IMR-90 (cell line): ENCODE results near the gene CHRD. TPM values are rescaled to one million over a fixed set of nuclear protein-coding genes. Genes with fewer than 3 reads are reported as not detected.

Experiments
- ATAC-seq: fragments of 200-7000 bp; cut with Tn5 transposase; 2 replicates; pipeline ENCODE4 v1.9.1; 2020; ENCODE audit warnings: low read depth, mild to moderate bottlenecking, moderate library complexity
- BruUV-seq: library from RNA; stranded (reverse); fragments of 400-500 nt; replicated peaks from 2 replicates; lab custom pipeline; 2021; lab: Mats Ljungman, UMichigan
- CTCF ChIA-PET: fragments of 300-600 bp; formaldehyde crosslinking; extraction: SDS; loops from one replicate; lab custom pipeline; 2021; ENCODE audit warnings: antibody characterized with exemption; lab: Yijun Ruan, JAX
- POLR2A ChIA-PET: fragments of 300-600 bp; sonication (Branson Sonifier 250); formaldehyde crosslinking; loops from one replicate; lab custom pipeline; 2022; ENCODE audit warnings: antibody characterized with exemption; ENCODE audit not compliant: unreplicated experiment; lab: Charles Lee
- DNase-seq: peaks from one replicate; pipeline ENCODE4 v3.0.0; 2013
- H2AFZ ChIP-seq: replicated peaks from 2 replicates; pipeline ENCODE3; 2013; ENCODE audit warnings: low read length, mild to moderate bottlenecking; ENCODE audit not compliant: poor library complexity
- H2AK5ac ChIP-seq: 2 replicates; pipeline ENCODE4 v1.6.1; 2013; ENCODE audit warnings: low read depth, low read length, inconsistent platforms
- H2AK9ac ChIP-seq: replicated peaks from 2 replicates; pipeline ENCODE3; 2013; ENCODE audit warnings: mild to moderate bottlenecking, low read depth, low read length, moderate library complexity; ENCODE audit not compliant: poor library complexity
- H2BK120ac ChIP-seq: 2 replicates; pipeline ENCODE4 v1.6.1; 2013; ENCODE audit warnings: low read depth, low read length, inconsistent platforms
- H2BK15ac ChIP-seq: 3 replicates; pipeline ENCODE4 v1.6.1; 2013; ENCODE audit warnings: low read depth, low read length, inconsistent platforms
- H2BK20ac ChIP-seq: 2 replicates; pipeline ENCODE4 v1.6.1; 2013; ENCODE audit warnings: low read depth, mild to moderate bottlenecking, inconsistent platforms, low read length, moderate library complexity
- H2BK5ac ChIP-seq: 2 replicates; pipeline ENCODE4 v1.6.1; 2013; ENCODE audit warnings: mild to moderate bottlenecking, low read depth, low read length, inconsistent platforms; ENCODE audit not compliant: poor library complexity, severe bottlenecking
- H3K14ac ChIP-seq: replicated peaks from 2 replicates; pipeline ENCODE4 v1.6.1; 2013; ENCODE audit warnings: low read depth, low read length, inconsistent platforms
- H3K18ac ChIP-seq: 2 replicates; pipeline ENCODE4 v1.6.1; 2013; ENCODE audit warnings: low read depth, low read length, control low read depth
- H3K23ac ChIP-seq: 2 replicates; pipeline ENCODE4 v1.6.1; 2013; ENCODE audit warnings: low read depth, low read length, inconsistent platforms
- H3K27ac ChIP-seq: 2 replicates; pipeline ENCODE4 v1.5.1; 2013; ENCODE audit warnings: mild to moderate bottlenecking, control low read depth, low read length; ENCODE audit not compliant: insufficient read depth
- H3K27me3 ChIP-seq: 2 replicates; pipeline ENCODE4 v1.6.1; 2013; ENCODE audit warnings: low read length; ENCODE audit not compliant: control insufficient read depth, insufficient read depth
- H3K36me3 ChIP-seq: 2 replicates; pipeline ENCODE4 v1.6.1; 2013; ENCODE audit warnings: low read length, mixed read lengths; ENCODE audit not compliant: control insufficient read depth, insufficient read depth
- H3K4ac ChIP-seq: 2 replicates; pipeline ENCODE4 v1.6.1; 2013; ENCODE audit warnings: low read depth, low read length, inconsistent platforms
- H3K4me1 ChIP-seq: 2 replicates; pipeline ENCODE4 v1.6.1; 2013; ENCODE audit warnings: low read length, mixed read lengths; ENCODE audit not compliant: control insufficient read depth, insufficient read depth
- H3K4me2 ChIP-seq: 2 replicates; pipeline ENCODE4 v1.6.1; 2013; ENCODE audit warnings: low read depth, mild to moderate bottlenecking, control low read depth, low read length, moderate library complexity
- H3K4me3 ChIP-seq: 2 replicates; pipeline ENCODE4 v1.5.1; 2013; ENCODE audit warnings: low read depth, mild to moderate bottlenecking, control low read depth, low read length, moderate library complexity; ENCODE audit not compliant: insufficient read depth
- H3K56ac ChIP-seq: 2 replicates; pipeline ENCODE4 v1.6.1; 2013; ENCODE audit warnings: low read length, inconsistent platforms; ENCODE audit not compliant: insufficient read depth; ENCODE audit errors: extremely low read depth
- H3K79me1 ChIP-seq, 2 experiments: 2 replicates each; pipeline ENCODE4 v1.6.1; 2013; ENCODE audit warnings: low read length in 2 of 2, inconsistent platforms in 1 of 2, low read depth in 1 of 2
- H3K9ac ChIP-seq: 2 replicates; pipeline ENCODE4 v1.6.1; 2013; ENCODE audit warnings: low read depth, low read length, control low read depth
- H3K9me1 ChIP-seq: 2 replicates; pipeline ENCODE4 v1.6.1; 2013; ENCODE audit warnings: low read length, inconsistent platforms; ENCODE audit not compliant: insufficient read depth
- H3K9me3 ChIP-seq: 2 replicates; pipeline ENCODE4 v1.6.1; 2013; ENCODE audit warnings: low read length; ENCODE audit not compliant: control insufficient read depth, insufficient read depth
- H4K20me1 ChIP-seq: 2 replicates; pipeline ENCODE4 v1.6.1; 2013; ENCODE audit warnings: low read length, inconsistent platforms; ENCODE audit not compliant: insufficient read depth
- H4K5ac ChIP-seq: 2 replicates; pipeline ENCODE4 v1.6.1; 2013; ENCODE audit warnings: mild to moderate bottlenecking, low read depth, low read length, control low read depth
- H4K8ac ChIP-seq, 2 experiments: 2 replicates each; pipeline ENCODE4 v1.6.1; 2013; ENCODE audit warnings: low read depth in 2 of 2, low read length in 2 of 2, control low read depth in 1 of 2, inconsistent platforms in 1 of 2
- H4K91ac ChIP-seq: 2 replicates; pipeline ENCODE4 v1.6.1; 2013; ENCODE audit warnings: low read depth, low read length, inconsistent platforms; ENCODE audit not compliant: insufficient read depth
- BHLHE40 ChIP-seq: fragments of 150-350 bp; IDR thresholded peaks from 2 replicates; pipeline ENCODE4 v1.6.1; 2016; ENCODE audit warnings: mild to moderate bottlenecking, low read depth, low read length
- CEBPB ChIP-seq: IDR thresholded peaks from 2 replicates; pipeline ENCODE4 v1.6.1; 2012; ENCODE audit warnings: low read depth, low read length, improper control_type of control experiment
- CHD1 ChIP-seq: IDR thresholded peaks from 2 replicates; pipeline ENCODE4 v1.6.1; 2012; ENCODE audit warnings: low read depth, low read length, improper control_type of control experiment
- CTCF ChIP-seq: conservative IDR thresholded peaks from 2 replicates; pipeline ENCODE4 v1.5.1; 2012; ENCODE audit warnings: mild to moderate bottlenecking, low read depth, low read length, improper control_type of control experiment
- FOS ChIP-seq: fragments of 150-350 bp; IDR thresholded peaks from 2 replicates; pipeline ENCODE4 v1.6.1; 2016; ENCODE audit warnings: low read depth, low read length
- MAFK ChIP-seq: IDR thresholded peaks from 2 replicates; pipeline ENCODE4 v1.6.1; 2012; ENCODE audit warnings: low read depth, low read length, improper control_type of control experiment
- MAZ ChIP-seq: IDR thresholded peaks from 2 replicates; pipeline ENCODE4 v1.6.1; 2012; ENCODE audit warnings: low read depth, mild to moderate bottlenecking, low read length, improper control_type of control experiment, moderate library complexity, borderline replicate concordance
- MXI1 ChIP-seq: IDR thresholded peaks from 2 replicates; pipeline ENCODE4 v1.6.1; 2012; ENCODE audit warnings: low read depth, mild to moderate bottlenecking, low read length, moderate library complexity, borderline replicate concordance
- NFE2L2 ChIP-seq: fragments of 150-350 bp; IDR thresholded peaks from 2 replicates; pipeline ENCODE4 v1.6.1; 2016; ENCODE audit warnings: low read depth, mild to moderate bottlenecking, low read length
- POLR2A ChIP-seq: IDR thresholded peaks from 2 replicates; pipeline ENCODE4 v1.6.1; 2012; ENCODE audit warnings: mild to moderate bottlenecking, low read depth, low read length
- RAD21 ChIP-seq: IDR thresholded peaks from 2 replicates; pipeline ENCODE4 v1.6.1; 2012; ENCODE audit warnings: low read length, improper control_type of control experiment
- RCOR1 ChIP-seq: IDR thresholded peaks from 2 replicates; pipeline ENCODE4 v1.6.1; 2012; ENCODE audit warnings: mild to moderate bottlenecking, low read length, improper control_type of control experiment; ENCODE audit not compliant: insufficient replicate concordance
- RFX5 ChIP-seq: IDR thresholded peaks from 2 replicates; pipeline ENCODE4 v1.8.0; 2012; ENCODE audit warnings: low read depth, mild to moderate bottlenecking, low read length, moderate library complexity
- SMC3 ChIP-seq: fragments of 150-350 bp; IDR thresholded peaks from 2 replicates; pipeline ENCODE4 v1.6.1; 2016; ENCODE audit warnings: low read depth, mild to moderate bottlenecking, antibody characterized with exemption, low read length, moderate library complexity
- USF2 ChIP-seq: fragments of 150-350 bp; IDR thresholded peaks from 2 replicates; pipeline ENCODE4 v1.6.1; 2017; ENCODE audit warnings: mild to moderate bottlenecking, antibody characterized with exemption, low read length, low read depth
- WGBS, 2 experiments: methylation state at CpG; one replicate each; pipeline versions ENCODE4 v1.1.5 to v1.1.7; 2013; ENCODE audit warnings: missing lambda C conversion rate in 2 of 2; ENCODE audit not compliant: insufficient read length in 1 of 2; ENCODE audit errors: extremely low coverage in 2 of 2; 5-methylcytosine and 5-hydroxymethylcytosine counted together
- dilution Hi-C: fragments of 300-500 bp; cut with HindIII; formaldehyde crosslinking; loops from one replicate; pipeline ENCODE4 v1.14.3; 2018; ENCODE audit warnings: low sequenced_read_pairs; ENCODE audit not compliant: unreplicated experiment
- in situ Hi-C: fragments of 300-500 bp; cut with MboI; formaldehyde crosslinking; loops from 3 replicates; pipeline ENCODE4 v1.14.3; 2019; ENCODE audit warnings: low sequenced_read_pairs, inconsistent platforms, mixed read lengths
- intact Hi-C: fragments of 100-400 bp; cut with micrococcal nuclease; formaldehyde crosslinking; loops from 2 replicates; pipeline ENCODE4 v1.10.0; 2022
- polyA plus RNA-seq, 3 experiments: library from polyadenylated mRNA; depleted of rRNA; stranded (reverse); fragments of >200 nt; gene quantifications; 2 replicates each; pipeline ENCODE4 v1.2.3, GENCODE V29; 2012; ENCODE audit warnings: low replicate concordance in 1 of 3
- total RNA-seq: library from RNA; depleted of rRNA; stranded (reverse); fragments of >200 nt; gene quantifications from 2 replicates; pipeline ENCODE4 v1.2.3, GENCODE V29; 2012
- TF ChIP-seq, protein P1 (sequence below): fragments of 150-350 bp; IDR thresholded peaks from 2 replicates; pipeline ENCODE4 v1.6.1; 2016; ENCODE audit warnings: low read depth, mild to moderate bottlenecking, low read length, moderate library complexity, borderline replicate concordance

Gene CHRD
- total and polyA plus RNA-seq, 2 of the 4 experiments (the other 2 are of a cell fraction), result under 0.01 to 0.09 TPM

GRCh38 chr3:184371570-184372018 is 8.3 kb upstream of the CHRD start:
- Histone ChIP-seq H3K27me3 (peaks cover 25% of the 10 kb centered on the region), H3K4me2 (no peak overlapping the region), H3K4me3 (no peak overlapping the region), H3K27ac (no peak overlapping the region), H3K18ac (no peak overlapping the region), H4K8ac (no peak overlapping the region), H2BK5ac (no peak overlapping the region), H2AFZ (peak overlapping the region; percentile 66), H4K20me1 (peaks cover 11% of the 10 kb centered on the region; the same call in 1 of the 2 replicates), H2AK9ac (peak overlapping the region; percentile 7), H3K79me1 (peaks cover 0 to 7% of the 10 kb centered on the region in 2 experiments; a peak in 1 of 4 replicates), H4K5ac (no peak overlapping the region), H3K56ac (no peak overlapping the region), H3K36me3 (peaks cover 11% of the 10 kb centered on the region), H3K4me1 (peaks cover 6% of the 10 kb centered on the region; the same call in 1 of the 2 replicates), H3K9ac (no peak overlapping the region), H4K91ac (no peak overlapping the region), H2BK15ac (no peak overlapping the region), H2BK20ac (no peak overlapping the region), H3K14ac (no peak overlapping the region), H3K9me3 (no peaks in the 10 kb centered on the region), H2BK120ac (no peak overlapping the region), H3K23ac (no peak overlapping the region), H3K4ac (no peak overlapping the region), H2AK5ac (no peak overlapping the region), H3K9me1 (no peaks in the 10 kb centered on the region)
- CTCF ChIA-PET, result interaction anchor here (0.6 to 1.9 kb wide), 29 partner anchors 8 to 437 kb away, joined by 3 to 30 read pairs (median 4); partner anchors contain the start of gene CHRD
- in situ Hi-C loops, result loop anchor here (5.0 to 10.0 kb wide), 3 partner anchors 161 to 433 kb away; no protein-coding TSS in a partner anchor
- no TSS peak for BruUV-seq
- dilution Hi-C loops, result loop anchor here (25.0 kb wide), 1 partner anchor 166 kb away; no protein-coding TSS in a partner anchor
- ATAC-seq (peak; percentile 93), DNase-seq (peak; percentile 89)
- WGBS, 2 experiments, result no CpG with 5 or more reads among the region's 5 CpGs
- intact Hi-C loops, result loop anchor here (1.0 to 5.0 kb wide), 5 partner anchors 97 to 431 kb away; no protein-coding TSS in a partner anchor
- POLR2A ChIA-PET, result no interaction called here
- TF ChIP-seq NFE2L2 (no peak), FOS (no peak), RCOR1 (no peak), MAZ (no peak), CHD1 (no peak), MAFK (no peak), SMC3 (peak; percentile 98), MXI1 (no peak), CTCF (peak; percentile 99), RFX5 (no peak), USF2 (no peak), RAD21 (peak; percentile 100), BHLHE40 (no peak), CEBPB (no peak), POLR2A (no peak)
- TF ChIP-seq, protein P1, sequence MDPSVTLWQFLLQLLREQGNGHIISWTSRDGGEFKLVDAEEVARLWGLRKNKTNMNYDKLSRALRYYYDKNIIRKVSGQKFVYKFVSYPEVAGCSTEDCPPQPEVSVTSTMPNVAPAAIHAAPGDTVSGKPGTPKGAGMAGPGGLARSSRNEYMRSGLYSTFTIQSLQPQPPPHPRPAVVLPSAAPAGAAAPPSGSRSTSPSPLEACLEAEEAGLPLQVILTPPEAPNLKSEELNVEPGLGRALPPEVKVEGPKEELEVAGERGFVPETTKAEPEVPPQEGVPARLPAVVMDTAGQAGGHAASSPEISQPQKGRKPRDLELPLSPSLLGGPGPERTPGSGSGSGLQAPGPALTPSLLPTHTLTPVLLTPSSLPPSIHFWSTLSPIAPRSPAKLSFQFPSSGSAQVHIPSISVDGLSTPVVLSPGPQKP, result no peak
